T-helper 2 cell treated with Interferon-gamma antibody and Interleukin-4, amounts not matched to agents 5 μg/mL and 100 μg/mL, for 36 hours (primary cell): ENCODE results near the gene SORD.
"Not testable (repeated sequence)": the region's sequence is repeated elsewhere in the genome, so short reads cannot be mapped to it uniquely, and the experiment has no call there.

Experiments used
- DNase-seq: peaks from one replicate; pipeline ENCODE4 v3.0.0; 2021; ENCODE audit warnings: low spot score
- H3K27ac Mint-ChIP-seq: one replicate; pipeline ENCODE4 v1.8.0; 2021; ENCODE audit warnings: mild to moderate bottlenecking, mixed read lengths
- H3K27me3 Mint-ChIP-seq: one replicate; pipeline ENCODE4 v1.8.0; 2021; ENCODE audit warnings: low read depth, mixed read lengths
- H3K36me3 Mint-ChIP-seq: one replicate; pipeline ENCODE4 v1.8.0; 2021; ENCODE audit warnings: low read depth, mixed read lengths
- H3K4me1 Mint-ChIP-seq: one replicate; pipeline ENCODE4 v1.8.0; 2021; ENCODE audit warnings: low read depth, mixed read lengths
- H3K4me3 Mint-ChIP-seq: one replicate; pipeline ENCODE4 v1.8.0; 2022; ENCODE audit warnings: mild to moderate bottlenecking, moderate library complexity, mixed read lengths
- H3K9me3 Mint-ChIP-seq: one replicate; pipeline ENCODE4 v1.8.0; 2021; ENCODE audit warnings: mixed read lengths

SORD gene

GRCh38 chr15:45022871-45023658, at the start of gene SORD:
TSS of gene SORD (plus strand) at chr15:45023195. CDS start at chr15:45023284, 89 bp downstream.
- Mint-ChIP-seq H3K27me3 (peaks cover 19% of the 10 kb centered on the region), H3K4me1 (peaks cover 8% of the 10 kb centered on the region), H3K4me3 (peak within 1 kb of the TSS; percentile 84), H3K9me3 (no peaks in the 10 kb centered on the region), H3K36me3 (no peaks in the 10 kb centered on the region), H3K27ac (peak within 1 kb of the TSS; percentile 69)
- DNase-seq, result peak; percentile 89

- H3K4me1 Mint-ChIP-seq, DNase-seq, H3K4me3 Mint-ChIP-seq, H3K9me3 Mint-ChIP-seq, H3K27ac Mint-ChIP-seq, H3K36me3 Mint-ChIP-seq: not testable (repeated sequence)
- peaks cover 13% of the 10 kb centered on the region for H3K27me3 Mint-ChIP-seq
These were observed 46.8 kb upstream of the SORD start for GRCh38 chr15:44976183-44976582.

- peaks cover 13% of the 10 kb centered on the region for H3K27me3 Mint-ChIP-seq
- H3K4me1 Mint-ChIP-seq, H3K4me3 Mint-ChIP-seq, H3K9me3 Mint-ChIP-seq, H3K36me3 Mint-ChIP-seq, DNase-seq, H3K27ac Mint-ChIP-seq: not testable (repeated sequence)
These were observed 45.2 kb upstream of the SORD start for GRCh38 chr15:44977781-44978180.

- not testable (repeated sequence) for H3K27ac Mint-ChIP-seq, DNase-seq, H3K36me3 Mint-ChIP-seq, H3K4me3 Mint-ChIP-seq, H3K9me3 Mint-ChIP-seq, H3K4me1 Mint-ChIP-seq
- H3K27me3 Mint-ChIP-seq, result peaks cover 12% of the 10 kb centered on the region
These were observed 43.2 kb upstream of the SORD start for GRCh38 chr15:44979617-44980339.

GRCh38 chr15:44984144-44984543, 38.9 kb upstream of the SORD start:
- H3K4me1 Mint-ChIP-seq, H3K9me3 Mint-ChIP-seq, DNase-seq, H3K36me3 Mint-ChIP-seq, H3K27ac Mint-ChIP-seq, H3K4me3 Mint-ChIP-seq, H3K27me3 Mint-ChIP-seq: not testable (repeated sequence)

GRCh38 chr15:44986346-44987055, 36.5 kb upstream of the SORD start:
- not testable (repeated sequence) for H3K27me3 Mint-ChIP-seq, H3K9me3 Mint-ChIP-seq, DNase-seq, H3K27ac Mint-ChIP-seq, H3K4me3 Mint-ChIP-seq, H3K36me3 Mint-ChIP-seq, H3K4me1 Mint-ChIP-seq

GRCh38 chr15:44987711-44988110, 35.3 kb upstream of the SORD start:
- H3K27ac Mint-ChIP-seq, H3K36me3 Mint-ChIP-seq, H3K4me3 Mint-ChIP-seq, H3K9me3 Mint-ChIP-seq, H3K4me1 Mint-ChIP-seq: not testable (repeated sequence)
- H3K27me3 Mint-ChIP-seq, result peaks cover 14% of the 10 kb centered on the region
- DNase-seq, result peak; percentile 26

- not testable (repeated sequence) for H3K9me3 Mint-ChIP-seq, H3K27ac Mint-ChIP-seq, H3K4me1 Mint-ChIP-seq, DNase-seq, H3K36me3 Mint-ChIP-seq, H3K4me3 Mint-ChIP-seq
- peaks cover 20% of the 10 kb centered on the region for H3K27me3 Mint-ChIP-seq
These were observed 34.7 kb upstream of the SORD start for GRCh38 chr15:44988184-44988869.

GRCh38 chr15:44988870-44989219, 34.1 kb upstream of the SORD start:
- not testable (repeated sequence) for DNase-seq, H3K4me3 Mint-ChIP-seq, H3K4me1 Mint-ChIP-seq, H3K36me3 Mint-ChIP-seq, H3K9me3 Mint-ChIP-seq, H3K27ac Mint-ChIP-seq
- peaks cover 24% of the 10 kb centered on the region for H3K27me3 Mint-ChIP-seq

- H3K36me3 Mint-ChIP-seq, H3K9me3 Mint-ChIP-seq, H3K4me3 Mint-ChIP-seq, H3K4me1 Mint-ChIP-seq, DNase-seq, H3K27ac Mint-ChIP-seq: not testable (repeated sequence)
- peaks cover 33% of the 10 kb centered on the region for H3K27me3 Mint-ChIP-seq
These were observed 25.4 kb upstream of the SORD start for GRCh38 chr15:44997632-44998031.

- Mint-ChIP-seq H3K27ac (no peak overlapping the region), H3K27me3 (peaks cover 20% of the 10 kb centered on the region), H3K4me1 (no peaks in the 10 kb centered on the region), H3K4me3 (no peak overlapping the region), H3K36me3 (no peaks in the 10 kb centered on the region), H3K9me3 (no peaks in the 10 kb centered on the region)
- DNase-seq, result no peak
These were observed 23.9 kb upstream of the SORD start for GRCh38 chr15:44999105-44999504.

GRCh38 chr15:45001180-45001579, 21.8 kb upstream of the SORD start:
- not testable (repeated sequence) for H3K36me3 Mint-ChIP-seq, H3K4me1 Mint-ChIP-seq, H3K27ac Mint-ChIP-seq, H3K4me3 Mint-ChIP-seq, H3K9me3 Mint-ChIP-seq, DNase-seq
- H3K27me3 Mint-ChIP-seq, result peaks cover 10% of the 10 kb centered on the region

GRCh38 chr15:45003731-45004410, 19.1 kb upstream of the SORD start:
- not testable (repeated sequence) for H3K9me3 Mint-ChIP-seq, DNase-seq, H3K4me3 Mint-ChIP-seq, H3K27ac Mint-ChIP-seq, H3K36me3 Mint-ChIP-seq, H3K4me1 Mint-ChIP-seq
- H3K27me3 Mint-ChIP-seq, result peaks cover 10% of the 10 kb centered on the region
